H1 (cell line): ENCODE results near the gene ZNG1A.

Experiments
- CTCF ChIP-seq, 3 experiments: IDR thresholded peaks; 1 replicate in 2 of 3; 2 replicates in 1 of 3; pipeline versions ENCODE4 v1.5.1 to v1.6.1; 2011; ENCODE audit warnings: low read length in 3 of 3, mild to moderate bottlenecking in 3 of 3, inconsistent platforms in 2 of 3, low read depth in 1 of 3, moderate library complexity in 1 of 3; ENCODE audit not compliant: insufficient read depth in 1 of 3; ENCODE audit errors: control extremely low read depth in 1 of 3
- EZH2 ChIP-seq: fragments of 200-600 bp; sonication (generic); IDR thresholded peaks from 2 replicates; pipeline ENCODE4 v1.7.1; 2012; ENCODE audit warnings: low read depth, mild to moderate bottlenecking, moderate library complexity, low read length, inconsistent platforms; ENCODE audit not compliant: severe bottlenecking
- MAX ChIP-seq: IDR thresholded peaks from 2 replicates; pipeline ENCODE4 v1.6.1; 2012; ENCODE audit warnings: inconsistent platforms

DNA sequence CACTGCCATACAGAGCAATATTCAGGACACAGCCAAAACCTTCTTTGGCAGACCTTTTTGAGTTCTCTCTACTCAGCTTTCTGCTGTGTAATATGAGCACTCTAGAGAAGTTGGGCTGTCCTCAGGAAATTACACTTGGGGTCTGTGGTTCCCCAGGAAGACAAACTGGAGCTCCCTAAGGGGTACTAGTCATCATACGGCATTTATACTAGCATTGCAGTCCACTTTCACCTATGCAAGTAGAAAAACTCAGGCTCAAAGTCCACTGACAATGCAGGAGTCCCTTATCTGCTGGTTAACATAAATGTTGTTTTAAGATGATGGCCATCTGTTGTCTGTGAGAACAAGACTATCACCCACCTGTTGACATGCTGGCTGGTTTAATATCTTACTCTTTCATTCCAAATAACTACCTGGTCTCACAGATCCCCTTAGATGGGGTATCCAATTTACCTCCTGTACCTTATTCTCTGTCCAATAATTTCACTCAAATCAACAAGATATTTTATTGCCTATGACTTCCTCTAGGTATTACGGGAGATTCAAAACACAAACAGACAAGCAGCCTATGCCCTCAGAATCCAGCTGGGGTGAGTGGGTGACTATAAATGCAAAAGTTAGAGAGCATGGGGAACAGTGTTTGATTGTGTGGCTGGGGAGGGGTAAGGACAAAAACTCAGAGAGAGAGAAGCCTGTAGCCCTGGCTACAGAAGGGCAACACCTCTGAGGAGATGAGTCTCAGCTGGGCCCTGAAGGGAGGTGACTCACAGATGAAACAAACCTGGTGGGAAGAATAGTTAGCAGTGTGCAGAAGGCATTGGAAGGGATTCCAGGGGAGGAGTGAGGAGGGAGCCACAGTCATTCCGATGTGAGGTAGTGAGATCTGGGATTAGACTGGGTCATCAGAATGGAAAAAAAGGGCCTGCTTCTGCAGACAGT lies 46.0 kb upstream of the ZNG1A start:
- TF ChIP-seq MAX (no peak), CTCF (IDR thresholded peaks at IDR 0.05; ENCODE audit: control extremely low read depth in 1 of 3, insufficient read depth in 1 of 3, low read depth in 1 of 3, low read length in 3 of 3) (no peak), EZH2 (no peak)
